ENCODE measurements around the gene LRP2. TPM values are rescaled to one million over a fixed set of nuclear protein-coding genes. Genes with fewer than 3 reads are reported as not detected.

The LRP2 gene
- total and polyA plus RNA-seq, 10 of the 15 experiments (the other 5 are each of a cell fraction or from before 2014, with no cell fraction given) = 0.01 to 0.19 (median 0.06) TPM; not detected in 5

DNA sequence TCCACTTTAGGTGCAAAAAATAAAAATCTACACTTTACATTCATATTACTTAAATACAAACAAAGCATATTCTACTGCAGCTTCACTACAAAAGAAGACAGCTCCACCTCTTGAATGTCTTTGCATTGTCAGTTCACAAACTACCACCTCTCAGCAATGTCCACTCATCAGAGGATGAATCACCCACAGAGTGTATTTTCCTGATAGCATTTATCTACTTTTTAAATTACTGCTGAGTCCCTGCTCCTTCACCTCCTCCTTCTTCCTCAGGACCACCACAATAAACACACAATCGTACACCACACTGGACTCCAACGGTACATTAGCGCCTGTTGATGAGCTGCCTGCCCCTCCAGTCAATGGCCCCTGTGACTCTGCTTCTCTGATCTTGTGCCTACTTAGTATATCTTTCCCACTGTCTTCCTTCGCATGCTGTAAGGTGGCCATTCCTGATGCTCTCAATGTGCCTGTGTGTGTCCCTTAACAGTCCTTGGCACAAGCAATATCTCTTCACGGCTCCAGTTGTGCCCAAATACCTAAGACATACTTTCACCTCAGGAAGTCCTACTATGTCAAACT is 172.0 kb downstream of the LRP2 start:
- TF ChIP-seq, protein P1, sequence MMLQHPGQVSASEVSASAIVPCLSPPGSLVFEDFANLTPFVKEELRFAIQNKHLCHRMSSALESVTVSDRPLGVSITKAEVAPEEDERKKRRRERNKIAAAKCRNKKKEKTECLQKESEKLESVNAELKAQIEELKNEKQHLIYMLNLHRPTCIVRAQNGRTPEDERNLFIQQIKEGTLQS (IDR thresholded peaks at IDR 0.05; ENCODE audit: borderline replicate concordance, extremely low read depth, low read depth, low read length) = no peak
- TF ChIP-seq RUNX3 (IDR thresholded peaks at IDR 0.05; ENCODE audit: low read length) (no peak), ZSCAN29 (IDR thresholded peaks at IDR 0.05) (no peak), ZNF622 (IDR thresholded peaks at IDR 0.05) (no peak), EP300 (IDR thresholded peaks at IDR 0.05; ENCODE audit: borderline replicate concordance in 1 of 2, control insufficient read depth in 1 of 2, low read depth in 2 of 2, low read length in 2 of 2) (no peak), NFYA (IDR thresholded peaks at IDR 0.05; ENCODE audit: borderline replicate concordance, low read depth, low read length) (no peak)
- ChIA-PET RAD21 (ENCODE audit: unreplicated experiment) (no interaction called here), SMC1A (ENCODE audit: uncharacterized antibody, unreplicated experiment) (interaction anchor here (1.0 kb wide), 1 partner anchor 18 kb away, joined by 3 read pairs; no protein-coding TSS in a partner anchor), POLR2A (no interaction called here), CTCF (interaction anchor here (1.1 kb wide), 1 partner anchor 30 kb away, joined by 4 read pairs; no protein-coding TSS in a partner anchor)
- Histone ChIP-seq H4K20me1 (ENCODE audit: control insufficient read depth, insufficient read depth) (no peaks in the 10 kb centered on the region), H3K4me2 (ENCODE audit: control insufficient read depth, insufficient read depth) (no peak overlapping the region), H3K27me3 (replicated peaks in 1 of 2; ENCODE audit: control insufficient read depth in 2 of 2, insufficient read depth in 2 of 2, low read length in 1 of 2) (no peaks in the 10 kb centered on the region), H3K36me3 (ENCODE audit: control insufficient read depth in 2 of 2, insufficient read depth in 2 of 2, low read length in 1 of 2) (no peaks in the 10 kb centered on the region), H3K9me3 (replicated peaks; ENCODE audit: control insufficient read depth, insufficient read depth, low read length) (no peaks in the 10 kb centered on the region), H2AFZ (ENCODE audit: control insufficient read depth, low read depth, low read length) (no peak overlapping the region), H3K79me2 (ENCODE audit: control insufficient read depth, insufficient read depth, low read length) (no peaks in the 10 kb centered on the region), H3K9ac (ENCODE audit: control insufficient read depth, insufficient read depth, low read length) (no peak overlapping the region), H3K4me3 (no peak overlapping the region), H3K4me1 (ENCODE audit: control insufficient read depth, insufficient read depth, low read length) (no peaks in the 10 kb centered on the region), H3K27ac (ENCODE audit: control insufficient read depth, insufficient read depth) (no peak overlapping the region)
- intact Hi-C loops (cut with micrococcal nuclease; ENCODE audit: unreplicated experiment) = no loop called here
- DNase-seq (ENCODE audit: low read depth, low spot score) = no peak
- WGBS (ENCODE audit: insufficient coverage, insufficient replicate concordance, low lambda C conversion rate, missing lambda C conversion rate) = 12% methylated on average over 5 of the region's 5 CpGs
- ATAC-seq = no peak
- in situ Hi-C loops (cut with MboI) = no loop called here
- FAIRE-seq = no peak
- no TSS peak for BruUV-seq (replicated peaks)

DNA sequence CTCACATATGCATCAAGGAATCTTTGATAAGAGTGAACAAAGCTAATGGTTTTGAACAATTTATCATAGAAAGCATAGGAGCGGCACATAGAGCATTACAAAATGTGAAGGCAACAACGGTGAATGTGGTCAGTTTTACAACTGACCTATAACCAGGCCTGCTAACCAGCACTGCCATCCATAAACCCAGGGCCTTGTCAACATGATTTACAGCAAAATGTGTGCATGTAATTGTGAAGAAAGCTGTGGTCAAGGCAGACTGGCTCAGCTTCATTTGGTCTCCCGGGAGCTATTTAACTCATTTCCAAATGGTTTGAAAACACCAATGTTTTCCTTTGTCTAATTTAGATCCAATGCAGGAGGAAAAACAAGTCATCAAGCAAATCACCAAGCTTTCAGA is 173.2 kb downstream of the LRP2 start:
- Histone ChIP-seq H3K27me3 (replicated peaks in 1 of 2; ENCODE audit: control insufficient read depth in 2 of 2, insufficient read depth in 2 of 2, low read length in 1 of 2) (no peaks in the 10 kb centered on the region), H3K9ac (ENCODE audit: control insufficient read depth, insufficient read depth, low read length) (no peak overlapping the region), H2AFZ (ENCODE audit: control insufficient read depth, low read depth, low read length) (no peak overlapping the region), H3K27ac (ENCODE audit: control insufficient read depth, insufficient read depth) (no peak overlapping the region), H3K4me2 (ENCODE audit: control insufficient read depth, insufficient read depth) (no peak overlapping the region), H3K79me2 (ENCODE audit: control insufficient read depth, insufficient read depth, low read length) (no peaks in the 10 kb centered on the region), H4K20me1 (ENCODE audit: control insufficient read depth, insufficient read depth) (no peaks in the 10 kb centered on the region), H3K4me3 (no peak overlapping the region), H3K9me3 (replicated peaks; ENCODE audit: control insufficient read depth, insufficient read depth, low read length) (no peaks in the 10 kb centered on the region), H3K4me1 (ENCODE audit: control insufficient read depth, insufficient read depth, low read length) (no peaks in the 10 kb centered on the region), H3K36me3 (ENCODE audit: control insufficient read depth in 2 of 2, insufficient read depth in 2 of 2, low read length in 1 of 2) (no peaks in the 10 kb centered on the region)
- BruUV-seq (replicated peaks) = no TSS peak
- no peak for ATAC-seq
- no peak for DNase-seq (ENCODE audit: low read depth, low spot score)
- ChIA-PET CTCF (interaction anchor here (0.7 to 1.5 kb wide), 4 partner anchors 11 to 47 kb away, joined by 3 to 4 read pairs (median 3); no protein-coding TSS in a partner anchor), SMC1A (ENCODE audit: uncharacterized antibody, unreplicated experiment) (interaction anchor here (1.0 kb wide), 1 partner anchor 19 kb away, joined by 3 read pairs; no protein-coding TSS in a partner anchor), POLR2A (no interaction called here), RAD21 (ENCODE audit: unreplicated experiment) (no interaction called here)
- in situ Hi-C loops (cut with MboI) = no loop called here
- FAIRE-seq = no peak
- intact Hi-C loops (cut with micrococcal nuclease; ENCODE audit: unreplicated experiment) = no loop called here
- 15% methylated on average over 3 of the region's 3 CpGs for WGBS (ENCODE audit: insufficient coverage, insufficient replicate concordance, low lambda C conversion rate, missing lambda C conversion rate)
- TF ChIP-seq HDAC2 (IDR thresholded peaks at IDR 0.05) (no peak), ZZZ3 (IDR thresholded peaks at IDR 0.05; ENCODE audit: control insufficient read depth, insufficient read length, low read depth) (no peak), IKZF2 (IDR thresholded peaks at IDR 0.05) (no peak), ZSCAN29 (IDR thresholded peaks at IDR 0.05) (no peak), SMC3 (IDR thresholded peaks at IDR 0.05; ENCODE audit: borderline replicate concordance, low read length) (no peak), SMAD1 (IDR thresholded peaks at IDR 0.05; ENCODE audit: low read depth, partially characterized antibody) (no peak), SPI1 (IDR thresholded peaks at IDR 0.05; ENCODE audit: borderline replicate concordance, insufficient read depth, low read depth, low read length) (no peak), NFYB (IDR thresholded peaks at IDR 0.05; ENCODE audit: insufficient read depth, low read depth, low read length) (no peak), RAD51 (IDR thresholded peaks at IDR 0.05) (no peak), PAX5 (IDR thresholded peaks at IDR 0.05; ENCODE audit: borderline replicate concordance, low read depth, low read length) (no peak), STAT3 (IDR thresholded peaks at IDR 0.05; ENCODE audit: low read depth, low read length) (no peak), CBX3 (IDR thresholded peaks at IDR 0.05; ENCODE audit: borderline replicate concordance, low read depth) (no peak), ZBED1 (IDR thresholded peaks at IDR 0.05; ENCODE audit: borderline replicate concordance) (no peak), BRCA1 (IDR thresholded peaks at IDR 0.05; ENCODE audit: low read depth, low read length) (no peak)
- TF ChIP-seq, protein P1 (IDR thresholded peaks at IDR 0.05; ENCODE audit: borderline replicate concordance, extremely low read depth, low read depth, low read length) = no peak

Data from GM12878 (cell line).